ENCODE measurements around the gene CNR1.

GRCh38 chr6:88119769-88120168, 46.4 kb downstream of the CNR1 start:
- TF ChIP-seq POLR2AphosphoS5 (IDR thresholded peaks at IDR 0.05), result no peak
- no peak for TF ChIP-seq CTCF (IDR thresholded peaks at IDR 0.05; ENCODE audit: poor library complexity, severe bottlenecking)
- no peak for TF ChIP-seq EP300 (conservative IDR thresholded peaks at IDR 0.05; ENCODE audit: poor library complexity, severe bottlenecking)
- no peak for TF ChIP-seq SMC3 (conservative IDR thresholded peaks at IDR 0.05; ENCODE audit: poor library complexity)
- TF ChIP-seq TAF1 (IDR thresholded peaks at IDR 0.05; ENCODE audit: low read depth), result no peak
- TF ChIP-seq REST (IDR thresholded peaks at IDR 0.05; ENCODE audit: borderline replicate concordance), result no peak
